Pancreas (tissue), 10 donors: ENCODE measurements around the gene PHYHIPL. TPM values are rescaled to one million over a fixed set of nuclear protein-coding genes. Genes with fewer than 3 reads are reported as not detected.

Experiments
- ATAC-seq, 4 donors: fragments of 200-7000 bp; cut with Tn5 transposase; one replicate each; pipeline versions ENCODE4 v1.8.0 to v1.9.1; 2020; ENCODE audit warnings: mild to moderate bottlenecking in 4 of 4, moderate library complexity in 4 of 4
- DNase-seq, 6 donors: peaks; one replicate each; pipeline ENCODE4 v3.0.0-alpha.2; 2020
- FAIRE-seq: peaks from 2 replicates; lab custom pipeline; 2012; peaks lifted over from hg19 to GRCh38; lab: Jason Lieb, UNC
- H3K27ac ChIP-seq, 4 donors: fragments of 200-600 bp; sonication (generic); 1 replicate in 3 of 4; 2 replicates in 1 of 4; pipeline versions ENCODE4 v1.5.0 to v1.8.0; 2020
- H3K27me3 ChIP-seq, 4 donors: fragments of 200-600 bp; one replicate each; pipeline ENCODE4 v1.8.0; 2021
- H3K36me3 ChIP-seq, 3 donors: fragments of 200-600 bp; sonication (generic) in 1 of 3; one replicate each; pipeline versions ENCODE4 v1.5.0 to v1.8.0; 2020 to 2021
- H3K4me1 ChIP-seq, 3 donors: fragments of 200-600 bp; one replicate each; pipeline ENCODE4 v1.8.0; 2021
- H3K4me3 ChIP-seq, 4 donors: fragments of 200-600 bp; sonication (generic) in 2 of 4; one replicate each; pipeline versions ENCODE4 v1.5.0 to v1.8.0; 2020 to 2021
- H3K9me3 ChIP-seq, 4 donors: fragments of 200-600 bp; one replicate each; pipeline ENCODE4 v1.8.0; 2021
- CTCF ChIP-seq, 4 donors: fragments of 200-600 bp; sonication (generic) in 3 of 4; IDR thresholded peaks; one replicate each; pipeline versions ENCODE4 v1.5.0 to v1.8.0; 2021; ENCODE audit warnings: antibody characterized with exemption in 4 of 4
- WGBS, 2 donors: extraction: QIAGEN DNeasy Blood & Tissue Kit; methylation state at CpG; one replicate each; pipeline ENCODE4 v1.1.7; 2013; 5-methylcytosine and 5-hydroxymethylcytosine counted together
- intact Hi-C, 3 donors: fragments of 100-400 bp; cut with DNase I; formaldehyde crosslinking; loops; one replicate each; pipeline versions ENCODE4 v1.11.1 to v1.14.2; 2022
- polyA plus RNA-seq, 2 donors: library from polyadenylated mRNA; stranded (reverse); fragments of 200-250 nt; gene quantifications; one replicate each; pipeline ENCODE4 v1.2.3, GENCODE V29; 2013
- total RNA-seq, 6 donors: library from RNA; stranded (reverse); fragmentation: NEBNext Ultra II Directional in 4 of 6; extraction: Animal tissue kit (Norgen Biotek cat#: 25700) in 4 of 6; gene quantifications; one replicate each; pipeline versions ENCODE4 v1.2.1 to v1.2.4, GENCODE V29; 2021 to 2023
- donor health status: healthy with polysubstance abuse.
- donor health status: DM: no; HTN: no; CAD: no; lungs with moderate emphysema.
- donor health status: DM: no; HTN: no; CAD: no.
- donor health status: control.
- donor health status: control.
- donor health status: Bipolar disorder and iron deficiency.
- donor health status: DM: yes; HTN: yes; CAD: no.
- donor health status: DM: no; HTN: no; CAD: no.
- donor health status: DM: no; HTN: no; CAD: no.
- donor health status: DM: yes; HTN: yes; CAD: no.

Gene PHYHIPL
- total RNA-seq, result 10 to 100 TPM in 1 of 6 donors, 1 to 10 TPM in 5; 3.8 to 12.8 (median 6.4) TPM
- 1 to 10 TPM; 1.9 to 4.7 TPM for polyA plus RNA-seq

DNA sequence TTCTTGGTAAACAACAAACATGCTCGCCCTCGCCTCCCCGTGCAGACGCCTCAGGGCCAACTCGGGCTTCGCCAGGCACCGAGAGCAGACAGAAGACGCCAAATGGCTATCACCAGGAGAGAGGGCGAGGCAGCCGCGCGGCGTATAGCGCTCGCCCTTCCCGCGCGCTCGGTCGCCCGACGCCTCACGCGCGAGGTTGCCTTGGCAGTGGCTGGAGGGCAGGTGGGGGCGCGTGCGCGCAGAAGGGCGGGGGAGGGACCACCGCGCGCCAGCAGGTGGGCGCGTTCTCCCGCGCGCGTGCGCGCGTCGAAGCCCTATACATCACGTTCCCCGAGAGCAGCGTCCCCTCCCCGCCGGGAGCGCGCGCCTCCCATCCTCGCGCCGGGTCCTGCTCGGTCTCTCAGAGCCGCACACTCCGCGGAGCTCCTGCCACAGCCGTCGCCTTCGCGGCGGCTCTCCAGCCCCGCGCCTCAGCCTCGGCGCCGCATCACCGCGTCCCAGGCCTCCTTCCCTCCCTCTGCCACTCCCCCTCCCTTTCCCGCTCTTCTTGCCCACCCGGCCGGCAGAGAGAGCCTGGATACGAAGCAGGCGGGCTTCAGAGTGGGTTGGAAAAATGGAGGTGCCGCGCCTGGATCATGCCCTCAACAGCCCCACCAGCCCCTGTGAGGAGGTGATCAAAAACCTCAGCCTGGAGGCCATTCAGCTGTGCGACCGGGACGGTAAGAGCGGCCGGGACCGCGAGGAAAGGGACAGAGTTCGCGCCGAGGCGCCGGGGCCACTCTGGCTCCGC, at the start of gene PHYHIPL:
TSS of gene PHYHIPL (plus strand) at position 403 of the 790 bp plus-strand sequence. CDS start at position 614, 211 bp downstream.
- peak within 1 kb of the TSS; percentile 70 to 95 (median 84) for H3K27ac ChIP-seq
- peak within 1 kb of the TSS; percentile 56 to 73 (median 60) for H3K4me3 ChIP-seq
- ATAC-seq (peak; percentile 81 to 87 (median 84)), DNase-seq (peak; percentile 60 to 88 (median 70)), FAIRE-seq (no peak)
- 0 to 1% methylated on average over 59 to 89 of the region's 90 CpGs for WGBS, 2 donors
- H3K9me3 ChIP-seq, result no peaks in the 10 kb centered on the region
- no peaks in the 10 kb centered on the region for H3K36me3 ChIP-seq
- intact Hi-C loops, result loop anchor here in 1 of 3 donors (5.0 kb wide), 1 partner anchor 214 kb away; no protein-coding TSS in a partner anchor
- no peak for TF ChIP-seq CTCF (IDR thresholded peaks at IDR 0.05)
- no peaks in the 10 kb centered on the region for H3K27me3 ChIP-seq
- H3K4me1 ChIP-seq, result peaks cover 3 to 10% (median 10%) of the 10 kb centered on the region in 3 donors

- Histone ChIP-seq H3K27ac (no peak overlapping the region), H3K4me3 (no peak overlapping the region), H3K4me1 (peaks cover 0 to 5% (median 0%) of the 10 kb centered on the region in 3 donors), H3K36me3 (no peaks in the 10 kb centered on the region), H3K9me3 (no peaks in the 10 kb centered on the region), H3K27me3 (no peaks in the 10 kb centered on the region)
- DNase-seq, result no peak
- no peak for TF ChIP-seq CTCF (IDR thresholded peaks at IDR 0.05)
- intact Hi-C loops, result no loop called here
- FAIRE-seq, result no peak
- peak in 2 of 4 donors; percentile 20 to 25 for ATAC-seq
- WGBS, 2 donors, result 43% methylated on average over 3 of the region's 3 CpGs
These were observed 49.5 kb upstream of the PHYHIPL start for GRCh38 chr10:59126991-59127390.

GRCh38 chr10:59127991-59128390, 48.5 kb upstream of the PHYHIPL start:
- ATAC-seq (peak in 3 of 4 donors; percentile 32 to 90 (median 60)), FAIRE-seq (no peak), DNase-seq (no peak)
- Histone ChIP-seq H3K27ac (no peak overlapping the region), H3K4me1 (peaks cover 0 to 5% (median 0%) of the 10 kb centered on the region in 3 donors), H3K9me3 (no peaks in the 10 kb centered on the region), H3K36me3 (no peaks in the 10 kb centered on the region), H3K27me3 (no peaks in the 10 kb centered on the region), H3K4me3 (no peak overlapping the region)
- intact Hi-C loops, result no loop called here
- WGBS, 2 donors, result 74 to 92% methylated on average over 1 of the region's 1 CpG
- no peak for TF ChIP-seq CTCF (IDR thresholded peaks at IDR 0.05)

GRCh38 chr10:59129867-59130266, 46.6 kb upstream of the PHYHIPL start:
- H3K36me3 ChIP-seq, result no peaks in the 10 kb centered on the region
- no peak overlapping the region for H3K4me3 ChIP-seq
- H3K27ac ChIP-seq, result no peak overlapping the region
- DNase-seq, result no peak
- no peak for FAIRE-seq
- intact Hi-C loops, result no loop called here
- H3K27me3 ChIP-seq, result no peaks in the 10 kb centered on the region
- no peak for ATAC-seq
- no peak for TF ChIP-seq CTCF (IDR thresholded peaks at IDR 0.05)
- H3K9me3 ChIP-seq, result no peaks in the 10 kb centered on the region
- H3K4me1 ChIP-seq, result peaks cover 4 to 14% (median 5%) of the 10 kb centered on the region in 3 donors

DNA sequence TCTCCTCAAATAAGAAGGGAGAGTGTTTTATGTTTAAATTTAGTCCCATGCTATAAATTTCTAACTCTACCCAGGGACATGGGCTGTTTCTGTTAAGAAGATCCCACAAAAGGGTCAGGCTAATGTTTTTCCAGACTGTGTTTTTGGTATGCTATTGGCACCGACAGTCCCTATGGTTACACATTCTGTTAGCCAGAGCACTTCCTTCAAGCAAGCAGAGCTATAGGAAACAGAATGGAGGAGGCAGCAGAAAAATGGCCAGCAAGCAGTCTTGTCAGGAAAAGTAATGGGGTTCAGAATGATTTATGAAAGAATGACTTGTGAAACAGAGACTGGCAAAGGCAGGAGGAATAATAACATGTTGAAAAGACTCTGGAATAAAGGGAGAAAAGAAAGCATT, 44.8 kb upstream of the PHYHIPL start:
- no peak overlapping the region for H3K27ac ChIP-seq
- no peaks in the 10 kb centered on the region for H3K27me3 ChIP-seq
- intact Hi-C loops, result no loop called here
- peaks cover 5 to 11% (median 9%) of the 10 kb centered on the region in 3 donors for H3K4me1 ChIP-seq
- no peak for DNase-seq
- H3K36me3 ChIP-seq, result no peaks in the 10 kb centered on the region
- WGBS, 2 donors, result 60 to 74% methylated on average over 1 of the region's 1 CpG
- no peak for FAIRE-seq
- H3K4me3 ChIP-seq, result no peak overlapping the region
- H3K9me3 ChIP-seq, result no peaks in the 10 kb centered on the region
- TF ChIP-seq CTCF (IDR thresholded peaks at IDR 0.05), result no peak
- no peak for ATAC-seq
